ENCODE results near the gene PRAMEF1.
"Not testable (repeated sequence)": the region's sequence is repeated elsewhere in the genome, so short reads cannot be mapped to it uniquely, and the experiment has no call there.

The PRAMEF1 gene

DNA sequence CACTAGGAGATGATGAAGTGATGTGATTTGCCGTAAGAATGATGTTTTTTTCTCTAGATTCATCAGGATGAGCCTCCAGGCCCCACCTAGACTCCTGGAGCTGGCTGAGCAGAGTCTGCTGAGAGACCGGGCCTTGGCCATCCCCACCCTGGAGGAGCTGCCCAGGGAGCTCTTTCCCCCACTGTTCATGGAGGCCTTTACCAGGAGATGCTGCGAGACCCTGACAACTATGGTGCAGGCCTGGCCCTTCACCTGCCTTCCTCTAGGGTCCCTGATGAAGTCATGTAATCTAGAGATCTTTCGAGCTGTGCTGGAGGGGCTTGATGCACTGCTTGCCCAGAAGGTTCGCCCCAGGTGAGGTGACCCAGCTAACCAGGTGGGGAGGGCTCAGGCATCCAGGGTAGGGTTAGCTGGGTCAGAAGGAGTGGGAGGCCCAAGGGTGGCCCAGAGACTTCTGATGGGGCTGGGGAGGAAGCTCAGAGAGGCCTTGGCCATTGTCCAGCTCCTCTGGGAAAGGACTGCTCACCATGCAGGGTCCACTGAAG lies 16.3 kb upstream of the PRAMEF1 start:
- DNase-seq (ENCODE audit: low read depth in 2 of 3, low spot score in 2 of 3) = no peak

DNA sequence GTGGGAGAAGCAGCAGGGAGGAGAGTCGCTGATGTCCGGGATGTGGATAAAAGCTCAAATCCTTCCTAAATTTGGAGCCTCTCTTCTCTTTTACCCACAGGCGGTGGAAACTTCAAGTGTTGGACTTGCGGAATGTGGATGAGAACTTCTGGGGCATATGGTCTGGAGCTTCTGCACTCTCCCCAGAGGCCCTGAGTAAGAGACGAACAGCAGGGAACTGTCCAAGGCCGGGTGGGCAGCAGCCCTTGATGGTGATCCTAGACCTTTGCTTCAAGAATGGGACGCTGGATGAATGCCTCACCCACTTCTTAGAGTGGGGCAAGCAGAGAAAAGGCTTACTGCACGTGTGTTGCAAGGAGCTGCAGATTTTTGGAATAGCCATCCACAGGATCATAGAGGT lies 15.8 kb upstream of the PRAMEF1 start:
- DNase-seq (ENCODE audit: low read depth in 2 of 3, low spot score in 2 of 3) = no peak

DNA sequence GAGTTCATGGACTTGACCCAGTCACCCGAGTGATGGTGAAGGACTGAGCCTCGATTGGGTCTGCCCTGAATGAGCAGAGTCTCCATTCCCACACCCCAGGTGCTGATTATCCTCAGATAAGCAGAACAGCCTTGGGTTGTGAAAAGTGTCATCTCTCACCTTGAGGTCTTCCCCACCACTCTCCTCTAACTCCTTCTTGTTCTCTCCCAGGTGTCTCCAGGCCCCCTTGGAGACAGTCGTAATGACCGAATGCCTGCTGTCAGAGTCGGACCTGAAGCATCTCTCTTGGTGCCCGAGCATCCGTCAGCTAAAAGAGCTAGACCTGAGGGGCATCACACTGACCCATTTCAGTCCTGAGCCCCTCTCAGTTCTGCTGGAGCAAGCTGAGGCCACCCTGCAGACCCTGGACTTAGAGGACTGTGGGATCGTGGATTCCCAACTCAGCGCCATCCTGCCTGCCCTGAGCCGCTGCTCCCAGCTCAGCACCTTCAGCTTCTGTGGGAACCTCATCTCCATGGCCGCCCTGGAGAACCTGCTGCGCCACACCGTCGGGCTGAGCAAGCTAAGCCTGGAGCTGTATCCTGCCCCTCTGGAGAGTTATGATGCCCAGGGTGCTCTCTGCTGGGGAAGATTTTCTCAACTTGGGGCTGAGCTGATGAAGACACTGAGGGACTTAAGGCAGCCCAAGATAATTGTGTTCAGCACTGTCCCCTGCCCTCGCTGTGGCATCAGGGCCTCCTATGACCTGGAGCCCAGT lies 14.2 kb upstream of the PRAMEF1 start:
- DNase-seq (ENCODE audit: low read depth in 2 of 3, low spot score in 2 of 3) = no peak

DNA sequence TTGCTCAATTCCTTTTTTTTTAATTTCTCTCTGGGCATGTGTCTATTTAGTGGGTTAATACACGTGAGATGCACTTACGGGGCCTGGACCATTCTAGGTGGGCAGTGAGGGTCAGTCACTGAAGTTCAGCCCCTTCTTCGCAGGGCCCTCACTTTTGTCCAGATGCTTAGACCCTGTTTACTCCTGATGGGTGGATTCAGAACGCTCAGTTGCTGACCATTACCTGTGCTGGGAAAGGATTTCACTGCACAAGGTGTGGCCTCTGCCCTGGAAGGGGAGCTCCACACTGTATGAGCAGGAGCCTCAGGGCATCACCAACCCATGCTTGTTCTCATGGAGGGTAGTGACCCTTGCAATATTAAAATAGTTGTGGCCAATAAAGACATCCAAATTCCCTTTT lies 13.1 kb upstream of the PRAMEF1 start:
- DNase-seq (ENCODE audit: low read depth in 2 of 3, low spot score in 2 of 3) = no peak

DNA sequence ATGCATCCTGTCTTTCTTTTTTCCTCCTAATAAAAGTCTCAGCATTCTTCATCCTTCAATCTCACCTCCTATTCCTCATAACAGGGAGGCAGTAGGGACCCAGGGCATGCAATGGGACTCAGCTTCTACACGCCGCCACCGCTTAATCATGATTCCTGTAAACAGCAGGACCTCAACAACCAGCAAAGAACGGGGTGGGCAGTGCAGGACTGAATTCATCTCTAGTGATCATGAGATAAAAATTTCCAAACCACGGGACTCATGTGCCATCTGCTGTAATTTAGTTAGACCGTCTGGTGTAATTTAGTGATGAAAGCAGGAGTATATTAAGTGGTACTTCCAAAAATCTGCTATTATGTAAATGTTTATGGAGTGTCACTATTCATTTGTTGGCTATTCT lies 12.3 kb upstream of the PRAMEF1 start:
- DNase-seq (ENCODE audit: low read depth in 2 of 3, low spot score in 2 of 3) = no peak

DNA sequence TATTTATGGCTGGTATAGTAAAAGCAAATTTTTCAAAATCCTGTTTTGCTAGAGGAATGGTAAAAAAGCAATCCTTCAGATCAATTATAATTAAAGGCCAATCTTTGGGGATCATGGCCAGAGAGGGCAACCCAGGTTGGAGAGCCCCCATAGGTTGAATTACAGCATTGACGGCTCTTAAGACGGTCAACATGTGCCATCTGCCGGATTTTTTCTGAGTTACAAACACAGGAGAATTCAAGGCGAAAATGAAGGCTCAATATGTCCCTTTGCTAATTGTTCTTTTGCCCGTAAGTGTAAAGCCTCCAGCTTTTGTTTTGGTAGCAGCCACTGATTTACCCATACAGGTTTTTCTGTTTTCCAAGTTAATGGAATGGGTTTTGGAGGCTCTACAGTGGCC lies 9.7 kb upstream of the PRAMEF1 start:
- DNase-seq (ENCODE audit: low read depth in 2 of 3, low spot score in 2 of 3) = not testable (repeated sequence)

DNA sequence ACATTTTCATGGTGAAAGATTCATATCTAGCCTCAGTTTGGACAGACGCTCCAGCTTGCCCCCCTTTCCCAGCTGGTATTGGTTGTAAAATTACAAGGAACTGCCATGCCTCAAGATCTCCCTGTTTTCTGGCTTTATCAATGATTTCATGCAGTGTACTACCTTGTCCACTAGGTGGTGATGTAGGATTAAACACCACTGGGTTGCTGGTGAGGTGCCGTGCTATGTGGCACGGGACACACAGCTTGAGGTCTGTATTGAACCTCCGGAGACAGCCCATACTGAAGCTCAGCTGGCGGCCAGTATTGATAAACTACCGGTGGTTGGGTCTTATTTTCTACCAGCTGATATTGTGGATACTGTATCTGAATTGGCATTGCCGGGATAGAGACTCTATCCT lies 7.4 kb upstream of the PRAMEF1 start:
- not testable (repeated sequence) for DNase-seq (ENCODE audit: low read depth in 2 of 3, low spot score in 2 of 3)

DNA sequence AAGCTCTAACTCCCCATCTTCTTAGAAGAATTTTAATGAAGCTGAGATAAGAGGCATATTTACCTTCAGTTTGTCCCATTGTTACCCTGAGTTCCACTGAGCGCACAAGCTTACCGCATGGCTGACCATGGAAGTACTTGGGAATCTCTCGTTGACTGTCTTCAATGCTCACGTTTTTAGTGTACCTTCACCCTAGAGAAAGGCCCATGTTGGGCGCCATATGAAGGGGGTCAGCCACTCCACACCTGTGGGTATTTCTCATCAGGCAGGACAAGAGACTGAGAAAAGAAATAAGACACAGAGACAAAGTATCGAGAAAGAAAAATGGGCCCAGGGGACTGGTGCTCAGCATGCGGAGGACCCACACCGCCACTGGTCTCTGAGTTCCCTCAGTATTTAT lies 6.5 kb upstream of the PRAMEF1 start:
- not testable (repeated sequence) for DNase-seq (ENCODE audit: low read depth in 2 of 3, low spot score in 2 of 3)

DNA sequence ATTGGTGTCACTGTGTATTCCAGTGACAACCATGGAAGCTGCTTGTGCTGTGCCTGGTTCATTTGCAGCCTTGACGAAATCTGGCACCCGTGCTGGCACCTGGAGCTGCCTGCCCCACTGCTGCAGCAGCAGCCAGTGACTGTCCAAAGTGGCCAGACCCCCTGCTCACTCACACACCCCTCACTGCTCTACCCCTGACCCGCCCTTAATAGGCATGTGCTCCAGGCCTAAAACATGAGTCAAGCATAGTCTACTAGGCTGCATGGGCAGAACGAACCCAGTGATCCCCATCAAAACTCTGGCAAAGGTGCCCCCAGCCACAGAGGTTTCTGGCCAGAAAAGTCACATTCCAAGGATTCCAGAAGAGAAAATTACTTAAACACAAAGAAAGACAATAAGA lies 7.7 kb downstream of the PRAMEF1 start:
- no peak for DNase-seq (ENCODE audit: low read depth in 2 of 3, low spot score in 2 of 3)

DNA sequence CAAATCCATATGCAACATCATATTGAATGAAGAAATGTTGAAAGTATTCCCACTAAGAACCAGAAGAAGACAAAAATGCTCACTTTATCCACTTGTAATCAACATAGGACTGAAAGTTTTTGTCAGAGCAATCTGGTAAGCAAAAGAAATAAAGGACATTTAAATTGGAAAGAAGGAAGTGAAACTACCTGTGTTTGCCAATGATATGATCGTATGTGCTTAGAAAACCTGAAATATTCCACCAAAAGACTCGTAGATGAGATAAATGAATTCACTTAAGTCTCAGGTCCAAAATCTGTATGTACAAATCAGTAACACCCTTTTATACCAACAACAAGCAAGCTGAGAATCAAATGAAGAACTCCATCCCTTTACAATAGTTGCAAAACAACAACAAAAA lies 8.5 kb downstream of the PRAMEF1 start:
- DNase-seq (ENCODE audit: low read depth in 2 of 3, low spot score in 2 of 3) = no peak

DNA sequence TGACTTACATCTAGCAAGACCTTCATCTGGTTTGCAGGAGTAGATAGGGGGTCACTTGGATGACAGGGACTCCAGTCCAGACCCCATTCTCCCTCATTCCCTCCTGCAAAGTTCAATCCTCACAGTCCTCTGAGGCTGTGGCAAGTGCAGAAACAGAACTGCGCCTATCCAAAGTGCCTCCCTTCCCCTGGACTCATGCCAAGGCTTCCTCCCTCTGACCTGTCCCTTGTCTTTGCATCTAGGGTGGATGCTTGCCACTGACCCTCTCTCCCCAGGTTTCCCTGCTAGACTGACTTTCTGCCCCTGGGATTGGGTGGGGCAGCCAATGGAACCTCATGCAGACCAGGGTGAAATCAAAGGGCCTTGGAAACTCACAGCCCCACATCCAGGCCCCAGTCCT lies 18.7 kb downstream of the PRAMEF1 start:
- DNase-seq (ENCODE audit: low read depth in 2 of 3, low spot score in 2 of 3) = no peak

DNA sequence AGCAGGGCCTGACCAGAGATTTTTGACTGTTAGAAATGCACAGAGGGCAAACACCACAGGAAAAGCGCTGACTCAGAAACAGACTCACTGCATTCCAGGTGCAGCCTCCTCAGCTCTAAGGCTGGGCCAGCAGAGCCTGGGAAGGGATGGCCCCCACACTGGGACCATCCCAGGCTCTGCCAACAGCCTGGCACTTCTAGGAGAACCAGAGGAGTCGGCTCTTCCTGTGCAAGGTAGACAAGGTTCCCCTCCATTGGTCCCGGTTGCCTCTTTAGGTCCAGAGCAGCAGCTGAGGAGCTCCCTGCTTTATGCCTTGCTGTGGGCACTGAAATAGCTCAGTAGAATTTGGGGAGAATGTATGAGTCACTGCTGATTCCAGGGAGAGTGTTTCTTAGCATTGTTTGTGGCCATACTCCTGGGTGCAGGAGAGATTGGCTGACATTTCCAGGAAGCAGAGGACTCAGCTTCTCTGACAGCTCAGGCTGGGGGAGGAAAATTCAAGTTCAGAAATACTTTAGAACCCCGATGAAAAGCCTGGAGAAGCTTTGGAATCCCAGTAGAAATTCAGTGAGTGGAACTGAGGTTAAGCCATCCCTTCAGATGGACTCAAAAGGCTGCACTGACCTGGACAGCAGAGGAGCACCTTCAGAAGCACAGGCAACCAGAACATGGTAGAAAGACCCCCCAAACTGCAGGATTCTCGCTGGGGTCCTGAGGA lies 19.7 kb downstream of the PRAMEF1 start:
- DNase-seq (ENCODE audit: low read depth in 2 of 3, low spot score in 2 of 3) = no peak

DNA sequence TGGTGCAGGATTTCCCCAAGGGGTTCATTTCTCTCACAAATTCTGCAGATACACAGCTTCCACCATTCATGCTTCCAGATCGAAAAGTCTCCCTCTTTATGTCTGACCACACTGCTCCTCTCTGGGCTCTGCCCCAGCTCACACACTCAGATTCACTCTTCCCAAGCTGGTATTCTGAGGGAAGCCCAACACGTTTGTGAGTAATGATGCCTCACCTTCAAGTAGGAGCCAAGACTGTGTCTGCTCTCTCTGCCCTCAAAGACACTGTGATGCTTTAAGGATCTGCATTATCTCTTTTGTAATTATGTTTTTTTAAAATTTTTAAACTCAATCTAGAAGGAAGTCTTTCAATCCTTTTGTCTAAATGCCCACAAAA lies 20.2 kb downstream of the PRAMEF1 start:
- no peak for DNase-seq (ENCODE audit: low read depth in 2 of 3, low spot score in 2 of 3)

DNA sequence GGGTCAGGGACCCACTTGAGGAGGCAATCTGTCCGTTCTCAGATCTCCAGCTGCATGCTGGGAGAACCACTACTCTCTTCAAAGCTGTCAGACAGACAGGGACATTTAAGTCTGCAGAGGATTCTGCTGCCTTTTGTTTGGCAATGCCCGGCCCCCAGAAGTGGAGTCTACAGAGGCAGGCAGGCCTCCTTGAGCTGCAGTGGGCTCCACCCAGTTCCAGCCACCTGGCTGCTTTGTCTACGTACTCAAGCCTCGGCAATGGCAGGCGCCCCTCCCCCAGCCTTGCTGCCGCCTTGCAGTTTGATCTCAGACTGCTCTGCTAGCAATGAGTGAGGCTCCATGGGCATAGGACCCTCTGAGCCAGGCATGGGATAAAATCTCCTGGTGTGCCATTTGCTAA lies 27.9 kb downstream of the PRAMEF1 start:
- DNase-seq (ENCODE audit: low read depth in 2 of 3, low spot score in 2 of 3) = not testable (repeated sequence)

DNA sequence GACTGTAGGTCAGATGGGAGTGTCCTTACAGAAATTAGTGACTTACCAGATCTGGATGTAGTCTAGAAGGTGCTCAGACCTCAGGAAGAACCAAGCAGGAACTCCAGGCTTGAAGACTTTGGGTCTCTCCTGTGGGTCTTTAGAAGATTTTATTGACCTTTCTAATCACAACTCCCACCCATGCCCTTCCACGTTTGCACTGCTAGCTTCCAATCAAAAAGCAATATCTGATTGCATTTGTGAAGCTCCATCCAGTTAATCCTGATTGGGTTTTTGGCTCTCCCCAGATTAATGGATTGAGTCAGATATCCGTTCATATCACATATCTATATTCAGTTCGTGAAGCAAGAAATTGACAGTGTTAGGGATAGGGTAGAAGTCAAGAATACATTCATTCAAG lies 40.1 kb downstream of the PRAMEF1 start, which contains the start of gene PRAMEF11:
TSS of gene PRAMEF11 (minus strand) at position 101 of the 400 bp plus-strand sequence. CDS start 2,621 bp downstream, outside the sequence.
- not testable (repeated sequence) for DNase-seq (ENCODE audit: low read depth in 2 of 3, low spot score in 2 of 3)

DNA sequence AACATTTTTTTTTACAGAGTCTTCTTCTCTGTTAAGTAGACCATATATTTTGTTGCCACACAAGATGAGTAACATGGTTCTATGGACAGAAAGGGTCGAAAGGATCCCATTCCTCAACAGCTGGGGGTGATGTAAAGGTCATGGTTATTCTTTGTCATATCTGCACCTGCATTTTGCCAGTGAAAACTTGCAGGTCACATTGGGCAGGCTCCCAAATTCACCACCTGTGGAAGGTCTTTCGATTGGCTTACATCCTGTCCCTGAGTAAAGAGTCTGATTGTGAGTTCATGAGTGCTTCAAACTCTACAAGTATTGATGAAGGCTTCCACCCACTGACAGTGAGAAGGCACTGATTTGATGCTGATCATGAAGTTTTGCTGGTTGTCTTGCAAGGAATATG lies 42.1 kb downstream of the PRAMEF1 start:
- not testable (repeated sequence) for DNase-seq (ENCODE audit: low read depth in 2 of 3, low spot score in 2 of 3)

Data from activated CD8-positive, alpha-beta memory T cell treated with anti-CD3 and anti-CD28 coated beads for 48 hours (primary cell).